Omental fat pad (tissue), 4 donors: ENCODE data around the gene KNDC1. TPM values are rescaled to one million over a fixed set of nuclear protein-coding genes. Genes with fewer than 3 reads are reported as not detected.

Experiments used
- ATAC-seq: fragments of 150-250 bp; one replicate; pipeline ENCODE4 v1.9.1; 2016; ENCODE audit warnings: mild to moderate bottlenecking, moderate library complexity; ENCODE audit not compliant: low FRiP score
- DNase-seq: peaks from one replicate; pipeline ENCODE4 v3.0.0-alpha.2; 2019; ENCODE audit warnings: low spot score
- total RNA-seq, 4 donors: library from RNA; depleted of rRNA; stranded (reverse); fragments of >200 nt; gene quantifications; one replicate each; pipeline ENCODE4 v1.1.0, GENCODE V29; 2016
- TF ChIP-seq, protein P1 (sequence below), 3 donors: fragments of 450-650 bp; IDR thresholded peaks; one replicate each; pipeline ENCODE4 v1.5.1; 2016 to 2017; ENCODE audit warnings: antibody characterized with exemption in 3 of 3, mild to moderate bottlenecking in 3 of 3, moderate library complexity in 2 of 3

Gene KNDC1
- total RNA-seq, 4 donors from 2014 or later, result 0.16 to 7.7 (median 1.7) TPM

DNA sequence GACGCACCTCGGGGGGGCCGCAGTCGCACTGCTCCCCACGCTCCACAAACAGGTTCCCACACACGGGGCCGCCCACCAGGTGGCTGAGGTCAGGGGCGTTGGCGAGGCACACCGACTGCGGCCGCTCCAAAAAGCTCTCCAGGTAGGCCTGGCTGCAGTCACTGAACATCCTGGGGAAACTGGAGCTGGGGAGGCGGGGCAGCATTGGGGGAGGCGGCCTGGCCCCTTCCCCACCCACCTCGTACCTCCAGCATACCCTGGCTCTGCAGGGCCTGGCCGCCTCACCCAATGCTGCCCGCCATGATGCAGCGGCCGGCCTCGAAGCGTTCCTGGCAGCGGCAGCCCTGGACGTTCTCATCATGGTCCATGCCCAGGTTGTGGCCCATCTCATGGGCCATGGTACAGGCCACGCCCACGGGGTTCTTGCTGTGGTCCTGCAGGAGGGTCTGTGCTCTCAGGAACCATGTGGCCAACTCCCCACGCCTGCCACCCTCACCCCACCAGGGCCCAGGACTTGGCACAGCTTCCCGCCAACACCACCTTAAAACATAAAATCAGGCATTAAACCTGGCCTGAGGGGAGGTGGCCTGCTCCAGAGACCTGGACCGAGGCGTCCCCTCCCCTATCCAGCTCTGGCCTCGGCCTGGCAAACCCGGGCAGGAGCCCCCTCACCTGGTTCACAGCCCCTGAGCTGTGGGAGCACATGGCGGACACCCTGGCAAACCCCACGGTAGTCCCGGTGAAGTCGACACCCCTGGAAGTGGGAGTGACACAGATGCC, 111.7 kb downstream of the KNDC1 start:
- DNase-seq (no peak), ATAC-seq (no peak)
- TF ChIP-seq, protein P1, sequence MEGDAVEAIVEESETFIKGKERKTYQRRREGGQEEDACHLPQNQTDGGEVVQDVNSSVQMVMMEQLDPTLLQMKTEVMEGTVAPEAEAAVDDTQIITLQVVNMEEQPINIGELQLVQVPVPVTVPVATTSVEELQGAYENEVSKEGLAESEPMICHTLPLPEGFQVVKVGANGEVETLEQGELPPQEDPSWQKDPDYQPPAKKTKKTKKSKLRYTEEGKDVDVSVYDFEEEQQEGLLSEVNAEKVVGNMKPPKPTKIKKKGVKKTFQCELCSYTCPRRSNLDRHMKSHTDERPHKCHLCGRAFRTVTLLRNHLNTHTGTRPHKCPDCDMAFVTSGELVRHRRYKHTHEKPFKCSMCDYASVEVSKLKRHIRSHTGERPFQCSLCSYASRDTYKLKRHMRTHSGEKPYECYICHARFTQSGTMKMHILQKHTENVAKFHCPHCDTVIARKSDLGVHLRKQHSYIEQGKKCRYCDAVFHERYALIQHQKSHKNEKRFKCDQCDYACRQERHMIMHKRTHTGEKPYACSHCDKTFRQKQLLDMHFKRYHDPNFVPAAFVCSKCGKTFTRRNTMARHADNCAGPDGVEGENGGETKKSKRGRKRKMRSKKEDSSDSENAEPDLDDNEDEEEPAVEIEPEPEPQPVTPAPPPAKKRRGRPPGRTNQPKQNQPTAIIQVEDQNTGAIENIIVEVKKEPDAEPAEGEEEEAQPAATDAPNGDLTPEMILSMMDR (IDR thresholded peaks at IDR 0.05), result no peak

GRCh38 chr10:133272301-133272963, 112.4 kb downstream of the KNDC1 start:
- TF ChIP-seq, protein P1 (IDR thresholded peaks at IDR 0.05), result no peak
- no peak for ATAC-seq
- DNase-seq, result no peak

GRCh38 chr10:133272964-133273420, 113.0 kb downstream of the KNDC1 start:
- TF ChIP-seq, protein P1 (IDR thresholded peaks at IDR 0.05), result no peak
- ATAC-seq, result no peak
- DNase-seq, result no peak

- ATAC-seq, result no peak
- no peak for DNase-seq
- TF ChIP-seq, protein P1 (IDR thresholded peaks at IDR 0.05), result no peak
These were observed 113.6 kb downstream of the KNDC1 start for GRCh38 chr10:133273534-133274143.

DNA sequence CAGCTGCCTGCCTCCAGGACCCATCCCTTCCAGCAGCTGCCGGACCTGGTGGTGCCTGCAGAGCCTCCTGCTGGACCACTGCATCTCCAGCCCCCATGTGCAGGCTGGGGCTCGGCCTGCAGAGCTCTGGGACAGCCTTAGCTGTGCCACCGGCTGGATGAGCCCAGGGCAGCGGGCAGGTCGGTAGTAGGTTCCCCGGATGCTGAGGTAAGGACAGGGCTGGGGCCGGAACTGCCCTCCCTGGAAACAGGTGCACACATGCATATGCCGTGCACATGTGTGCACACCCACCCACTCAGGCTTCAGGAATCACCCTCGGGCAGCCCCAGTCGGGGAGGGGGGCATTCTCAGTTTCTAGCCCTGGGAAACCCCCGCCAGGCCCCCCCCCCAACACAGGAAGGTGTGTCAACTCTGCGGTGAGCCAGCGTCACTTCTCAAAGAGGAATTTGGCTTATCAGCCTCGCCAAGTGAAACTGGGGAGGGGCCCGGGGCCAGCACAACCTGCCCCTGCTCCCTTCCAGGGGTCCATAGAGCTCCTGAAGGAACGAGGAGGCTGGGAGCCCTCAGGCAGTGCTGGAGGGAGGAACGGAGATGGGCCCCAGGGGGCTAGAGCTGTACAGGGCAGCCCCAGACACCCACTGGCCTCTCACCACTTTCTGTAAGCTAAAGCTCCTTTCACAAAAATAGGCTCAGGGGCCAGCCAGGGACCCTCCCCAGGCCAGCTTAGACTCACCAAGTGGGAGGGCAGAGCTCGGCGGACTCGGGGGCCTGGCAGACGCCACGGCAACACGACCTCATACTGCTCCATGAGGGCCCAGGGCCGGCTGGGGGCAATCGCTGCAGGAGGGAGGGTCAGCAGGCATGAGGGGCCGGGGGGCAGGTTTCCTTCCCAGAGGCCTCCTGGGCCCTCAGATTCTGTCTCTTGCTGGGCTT, 115.0 kb downstream of the KNDC1 start:
- ATAC-seq (no peak), DNase-seq (no peak)
- TF ChIP-seq, protein P1 (IDR thresholded peaks at IDR 0.05), result no peak

- DNase-seq (no peak), ATAC-seq (no peak)
- TF ChIP-seq, protein P1 (IDR thresholded peaks at IDR 0.05), result no peak
These were observed 115.7 kb downstream of the KNDC1 start for GRCh38 chr10:133275684-133276092.
